GM12878 (cell line): ENCODE results near the gene P2RY11. TPM values are rescaled to one million over a fixed set of nuclear protein-coding genes. Genes with fewer than 3 reads are reported as not detected.

ENCODE experiments used
- ATAC-seq: fragments of 200-7000 bp; cut with Tn5 transposase; 3 replicates; pipeline ENCODE4 v1.9.1; 2020; ENCODE audit warnings: mild to moderate bottlenecking, moderate library complexity
- BruUV-seq: library from RNA; stranded (reverse); fragments of 400-500 nt; replicated peaks from 2 replicates; lab custom pipeline; 2021; lab: Mats Ljungman, UMichigan
- CTCF ChIA-PET: fragments of 300-600 bp; sonication (Branson Sonifier 250); formaldehyde crosslinking; extraction: SDS; loops from one replicate; lab custom pipeline; 2021; ENCODE audit warnings: inconsistent platforms; lab: Yijun Ruan, JAX
- POLR2A ChIA-PET: fragments of 350-600 bp; formaldehyde crosslinking; extraction: SDS; loops from one replicate; lab custom pipeline; 2021; ENCODE audit warnings: inconsistent platforms; lab: Charles Lee
- RAD21 ChIA-PET: fragments of 300-600 bp; sonication (Branson Sonifier 250); formaldehyde crosslinking; loops from one replicate; lab custom pipeline; 2023; ENCODE audit warnings: antibody characterized with exemption; ENCODE audit not compliant: unreplicated experiment; lab: Charles Lee
- SMC1A ChIA-PET: fragments of 300-600 bp; sonication (Branson Sonifier 250); formaldehyde crosslinking; loops from one replicate; lab custom pipeline; 2023; ENCODE audit not compliant: unreplicated experiment, uncharacterized antibody; lab: Charles Lee
- DNase-seq: peaks from one replicate; pipeline ENCODE4 v3.0.0-alpha.2; 2011; ENCODE audit warnings: low read depth, low spot score
- FAIRE-seq: peaks from 3 replicates; lab custom pipeline; 2011; peaks lifted over from hg19 to GRCh38; lab: Jason Lieb, UNC
- H2AFZ ChIP-seq: 2 replicates; pipeline ENCODE4 v1.6.0; 2011; ENCODE audit warnings: low read depth, low read length, control low read depth; ENCODE audit not compliant: control insufficient read depth
- H3K27ac ChIP-seq: 2 replicates; pipeline ENCODE4 v1.5.1; 2011; ENCODE audit warnings: control low read depth; ENCODE audit not compliant: control insufficient read depth, insufficient read depth
- H3K27me3 ChIP-seq, 2 experiments: replicated peaks in 1 of 2; 2 replicates each; pipeline versions ENCODE4 v1.6.0 to v1.6.1; 2011; ENCODE audit warnings: low read length in 1 of 2; ENCODE audit not compliant: control insufficient read depth in 2 of 2, insufficient read depth in 2 of 2
- H3K36me3 ChIP-seq, 2 experiments: 2 replicates each; pipeline ENCODE4 v1.5.1; 2011; ENCODE audit warnings: low read length in 1 of 2; ENCODE audit not compliant: control insufficient read depth in 2 of 2, insufficient read depth in 2 of 2
- H3K4me1 ChIP-seq: 2 replicates; pipeline ENCODE4 v1.6.1; 2011; ENCODE audit warnings: mild to moderate bottlenecking, low read length, moderate library complexity, mixed read lengths; ENCODE audit not compliant: control insufficient read depth, insufficient read depth
- H3K4me2 ChIP-seq: 2 replicates; pipeline ENCODE4 v1.6.0; 2011; ENCODE audit warnings: control low read depth; ENCODE audit not compliant: control insufficient read depth, insufficient read depth
- H3K4me3 ChIP-seq: fragments of 200-600 bp; sonication (generic); 2 replicates; pipeline ENCODE4 v1.5.1; 2016
- H3K79me2 ChIP-seq: 2 replicates; pipeline ENCODE4 v1.6.0; 2011; ENCODE audit warnings: low read length; ENCODE audit not compliant: control insufficient read depth, insufficient read depth
- H3K9ac ChIP-seq: 2 replicates; pipeline ENCODE4 v1.8.0; 2011; ENCODE audit warnings: low read length, control low read depth, mixed read lengths; ENCODE audit not compliant: control insufficient read depth, insufficient read depth
- H3K9me3 ChIP-seq: replicated peaks from 3 replicates; pipeline ENCODE4 v1.5.1; 2011; ENCODE audit warnings: mild to moderate bottlenecking, low read length; ENCODE audit not compliant: control insufficient read depth, insufficient read depth
- H4K20me1 ChIP-seq: 2 replicates; pipeline ENCODE4 v1.6.0; 2011; ENCODE audit not compliant: control insufficient read depth, insufficient read depth
- BACH1 ChIP-seq: fragments of 450-650 bp; IDR thresholded peaks from 2 replicates; pipeline ENCODE4 v1.6.1; 2017; ENCODE audit warnings: mild to moderate bottlenecking, borderline replicate concordance
- BCL11A ChIP-seq: IDR thresholded peaks from 2 replicates; pipeline ENCODE4 v1.6.1; 2011; ENCODE audit warnings: low read depth, low read length
- DPF2 ChIP-seq: fragments of 450-650 bp; IDR thresholded peaks from 2 replicates; pipeline ENCODE4 v1.6.1; 2017; ENCODE audit warnings: mild to moderate bottlenecking
- HCFC1 ChIP-seq: fragments of 150-350 bp; IDR thresholded peaks from 2 replicates; pipeline ENCODE4 v1.6.1; 2014; ENCODE audit warnings: low read length
- KDM1A ChIP-seq: fragments of 200-600 bp; sonication (generic); IDR thresholded peaks from 2 replicates; pipeline ENCODE4 v1.6.1; 2016; ENCODE audit warnings: borderline replicate concordance
- MEF2B ChIP-seq: fragments of 450-650 bp; IDR thresholded peaks from 2 replicates; pipeline ENCODE4 v1.6.1; 2018; ENCODE audit warnings: mild to moderate bottlenecking, moderate library complexity; ENCODE audit not compliant: partially characterized antibody, poor library complexity, severe bottlenecking
- MYB ChIP-seq: fragments of 150-350 bp; IDR thresholded peaks from 2 replicates; pipeline ENCODE4 v1.6.1; 2014; ENCODE audit warnings: mild to moderate bottlenecking, low read depth, low read length, borderline replicate concordance
- NR2C1 ChIP-seq: fragments of 450-650 bp; IDR thresholded peaks from 2 replicates; pipeline ENCODE4 v1.6.1; 2017; ENCODE audit warnings: antibody characterized with exemption, mild to moderate bottlenecking, moderate library complexity
- NR2F1 ChIP-seq: fragments of 450-650 bp; conservative IDR thresholded peaks from 2 replicates; pipeline ENCODE4 v1.6.1; 2017; ENCODE audit warnings: mild to moderate bottlenecking
- POU2F2 ChIP-seq: IDR thresholded peaks from 3 replicates; pipeline ENCODE4 v1.6.1; 2011; ENCODE audit warnings: low read depth, mild to moderate bottlenecking, low read length, borderline replicate concordance
- SIN3A ChIP-seq: IDR thresholded peaks from 2 replicates; pipeline ENCODE4 v1.6.1; 2012; ENCODE audit warnings: low read depth, low read length, improper control_type of control experiment
- SIX5 ChIP-seq: IDR thresholded peaks from 2 replicates; pipeline ENCODE4 v1.6.1; 2011; ENCODE audit warnings: mild to moderate bottlenecking, low read depth, low read length, moderate library complexity; ENCODE audit not compliant: severe bottlenecking
- SPI1 ChIP-seq: IDR thresholded peaks from 2 replicates; pipeline ENCODE4 v1.6.1; 2011; ENCODE audit warnings: low read depth, mild to moderate bottlenecking, low read length, moderate library complexity, borderline replicate concordance; ENCODE audit not compliant: insufficient read depth
- SREBF1 ChIP-seq: IDR thresholded peaks from 2 replicates; pipeline ENCODE4 v1.6.1; 2012; ENCODE audit warnings: mild to moderate bottlenecking, low read length
- SREBF2 ChIP-seq: IDR thresholded peaks from 2 replicates; pipeline ENCODE4 v1.6.1; 2012; ENCODE audit warnings: mild to moderate bottlenecking, low read length
- ZNF622 ChIP-seq: fragments of 450-650 bp; IDR thresholded peaks from 2 replicates; pipeline ENCODE4 v1.6.1; 2017; ENCODE audit warnings: mild to moderate bottlenecking, inconsistent platforms
- WGBS: methylation state at CpG from one replicate; pipeline ENCODE4 v1.1.6; 2016; ENCODE audit warnings: low lambda C conversion rate; ENCODE audit not compliant: insufficient replicate concordance, insufficient coverage; ENCODE audit errors: missing lambda C conversion rate; 5-methylcytosine and 5-hydroxymethylcytosine counted together
- in situ Hi-C: fragments of 300-500 bp; cut with MboI; formaldehyde crosslinking; loops from 9 replicates; pipeline ENCODE4 v1.14.3; 2018; ENCODE audit warnings: mixed read lengths
- intact Hi-C: fragments of 100-400 bp; cut with micrococcal nuclease; formaldehyde crosslinking; loops from one replicate; pipeline ENCODE4 v1.14.2; 2022; ENCODE audit not compliant: unreplicated experiment
- polyA plus RNA-seq, 11 experiments: library from polyadenylated mRNA; depleted of rRNA in 4 of 11; unstranded in 6 of 11; stranded (reverse) in 5 of 11; fragments of >200 nt; fragmentation: Nextera tagmentation in 4 of 11; fragmentation: Illumina TruSeq in 1 of 11; extraction: Ambion mirVana in 4 of 11; extraction: Trizol in 1 of 11; gene quantifications; 1 replicate in 1 of 11; 2 replicates in 10 of 11; pipeline versions ENCODE4 v1.2.1 to v1.2.3, GENCODE V29; 2011 to 2016; ENCODE audit warnings: inconsistent platforms in 2 of 11, missing spikeins in 2 of 11, low read depth in 1 of 11
- total RNA-seq, 4 experiments: library from RNA; depleted of rRNA in 3 of 4; stranded (reverse); fragments of >200 nt in 3 of 4; fragmentation: Illumina TruSeq in 1 of 4; extraction: Trizol in 1 of 4; gene quantifications; 2 replicates each; pipeline versions ENCODE4 v1.2.1 to v1.2.3, GENCODE V29; 2013 to 2021
- TF ChIP-seq, protein P1 (sequence below): fragments of 450-650 bp; IDR thresholded peaks from 2 replicates; pipeline ENCODE4 v1.6.1; 2018; ENCODE audit warnings: borderline replicate concordance, mild to moderate bottlenecking; ENCODE audit not compliant: partially characterized antibody

The P2RY11 gene
- total and polyA plus RNA-seq, 10 of the 15 experiments (the other 5 are each of a cell fraction or from before 2014, with no cell fraction given), result 0.14 to 46.5 (median 7.6) TPM

GRCh38 chr19:10105509-10106099 lies 5.9 kb upstream of the P2RY11 start (continued):
- TF ChIP-seq BCL11A, result 0 out of 2 replicates have a peak, but pooled peaks have one; percentile 40
- TF ChIP-seq SPI1, result 0 out of 2 replicates have a peak, but pooled peaks have one; percentile 14
- no peak for TF ChIP-seq SIX5
- TF ChIP-seq SREBF1, result no peak
- TF ChIP-seq KDM1A, result no peak
- TF ChIP-seq SREBF2, result no peak
- TF ChIP-seq ZNF622, result no peak

- CTCF ChIA-PET, result interaction anchor here (0.5 to 1.6 kb wide), 5 partner anchors 10 to 132 kb away, joined by 3 read pairs; no protein-coding TSS in a partner anchor
- RAD21 ChIA-PET, result interaction anchor here (0.5 to 2.7 kb wide), 7 partner anchors 10 to 143 kb away, joined by 3 to 9 read pairs (median 4); no protein-coding TSS in a partner anchor
- FAIRE-seq (peak; percentile 78), DNase-seq (peak; percentile 93), ATAC-seq (peak; percentile 61)
- WGBS, result 1% methylated on average over 67 of the region's 71 CpGs
- H2AFZ ChIP-seq, result peak within 1 kb of the TSS; percentile 55; the same call in 1 of the 2 replicates
- peak within 1 kb of the TSS; percentile 95 for H3K9ac ChIP-seq
- peaks cover 54% of the 10 kb centered on the region for H3K4me1 ChIP-seq
- H3K9me3 ChIP-seq, result no peaks in the 10 kb centered on the region
- SMC1A ChIA-PET, result interaction anchor here (0.9 to 2.3 kb wide), 4 partner anchors 8 to 143 kb away, joined by 3 to 10 read pairs (median 5); no protein-coding TSS in a partner anchor
- no peaks in the 10 kb centered on the region for H3K27me3 ChIP-seq
- intact Hi-C loops (loop anchor here (10.0 kb wide), 1 partner anchor 278 kb away; the partner anchor contains the start of gene TYK2), in situ Hi-C loops (no loop called here)
- H3K36me3 ChIP-seq, result peaks cover 18 to 30% of the 10 kb centered on the region in 2 experiments; a peak in 3 of 4 replicates
- H3K79me2 ChIP-seq, result peaks cover 50% of the 10 kb centered on the region
- BruUV-seq, result no TSS peak
- H3K27ac ChIP-seq, result peak within 1 kb of the TSS; percentile 100
- POLR2A ChIA-PET, result interaction anchor here (0.6 to 4.6 kb wide), 10 partner anchors 8 to 139 kb away, joined by 3 to 25 read pairs (median 4); partner anchors contain the start of genes DNMT1 and S1PR2
- peak within 1 kb of the TSS; percentile 97 for H3K4me2 ChIP-seq
- H3K4me3 ChIP-seq, result peak within 1 kb of the TSS; percentile 79
- H4K20me1 ChIP-seq, result no peaks in the 10 kb centered on the region
- TF ChIP-seq SREBF2 (peak; percentile 66), NR2C1 (peak; percentile 35; the same call in 1 of the 2 replicates), NR2F1 (peak; percentile 58; the same call in 1 of the 2 replicates), POU2F2 (peak; percentile 57; the same call in 1 of the 3 replicates), BACH1 (peak; percentile 55; the same call in 1 of the 2 replicates), MYB (no peak), DPF2 (0 out of 2 replicates have a peak, but pooled peaks have one; percentile 15), SIN3A (peak; percentile 94), HCFC1 (peak; percentile 67), MEF2B (peak; percentile 85)
- TF ChIP-seq, protein P1, sequence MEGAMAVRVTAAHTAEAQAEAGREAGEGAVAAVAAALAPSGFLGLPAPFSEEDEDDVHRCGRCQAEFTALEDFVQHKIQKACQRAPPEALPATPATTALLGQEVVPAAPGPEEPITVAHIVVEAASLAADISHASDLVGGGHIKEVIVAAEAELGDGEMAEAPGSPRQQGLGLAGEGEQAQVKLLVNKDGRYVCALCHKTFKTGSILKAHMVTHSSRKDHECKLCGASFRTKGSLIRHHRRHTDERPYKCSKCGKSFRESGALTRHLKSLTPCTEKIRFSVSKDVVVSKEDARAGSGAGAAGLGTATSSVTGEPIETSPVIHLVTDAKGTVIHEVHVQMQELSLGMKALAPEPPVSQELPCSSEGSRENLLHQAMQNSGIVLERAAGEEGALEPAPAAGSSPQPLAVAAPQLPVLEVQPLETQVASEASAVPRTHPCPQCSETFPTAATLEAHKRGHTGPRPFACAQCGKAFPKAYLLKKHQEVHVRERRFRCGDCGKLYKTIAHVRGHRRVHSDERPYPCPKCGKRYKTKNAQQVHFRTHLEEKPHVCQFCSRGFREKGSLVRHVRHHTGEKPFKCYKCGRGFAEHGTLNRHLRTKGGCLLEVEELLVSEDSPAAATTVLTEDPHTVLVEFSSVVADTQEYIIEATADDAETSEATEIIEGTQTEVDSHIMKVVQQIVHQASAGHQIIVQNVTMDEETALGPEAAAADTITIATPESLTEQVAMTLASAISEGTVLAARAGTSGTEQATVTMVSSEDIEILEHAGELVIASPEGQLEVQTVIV, result peak; percentile 49
Observed at GRCh38 chr19:10106100-10106936, 5.2 kb upstream of the P2RY11 start, which contains the start of gene PPAN. Gene PPAN, plus strand, starts transcription at chr19:10106362. Its CDS starts 33 bp downstream, at chr19:10106395.
